ENCODE measurements around the gene IGSF21. TPM values are rescaled to one million over a fixed set of nuclear protein-coding genes. Genes with fewer than 3 reads are reported as not detected.

IGSF21 gene
- total and polyA plus RNA-seq, 2 of the 4 experiments (the other 2 are of a cell fraction): not detected

DNA sequence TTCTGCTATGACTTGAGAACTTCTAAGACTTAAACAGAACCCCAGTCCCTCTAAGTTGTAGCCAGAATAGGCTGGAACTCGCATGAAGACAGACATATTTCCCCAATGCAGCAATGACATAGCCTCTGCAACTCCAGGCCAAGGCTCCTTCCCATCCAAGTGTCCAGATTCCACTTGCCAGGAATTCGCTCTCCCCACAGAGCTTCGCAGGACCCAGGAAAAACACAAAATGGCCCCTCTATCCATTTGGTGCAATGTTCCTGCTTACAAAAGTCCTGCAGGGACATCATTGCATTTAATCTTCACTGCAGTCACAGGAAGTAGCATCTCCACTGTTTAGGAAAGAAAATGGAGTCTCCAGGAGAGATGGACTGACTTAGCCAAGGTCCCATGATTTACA lies 225.6 kb downstream of the IGSF21 start:
- Histone ChIP-seq H3K4me1 (ENCODE audit: control insufficient read depth, insufficient read depth, low read length) (no peaks in the 10 kb centered on the region), H3K79me1 (ENCODE audit: low read depth in 1 of 2, low read length in 2 of 2) (no peaks in the 10 kb centered on the region), H3K18ac (ENCODE audit: low read depth, low read length) (no peak overlapping the region), H2BK5ac (ENCODE audit: low read depth, low read length, poor library complexity, severe bottlenecking) (no peak overlapping the region), H2AK9ac (replicated peaks; ENCODE audit: low read depth, low read length, poor library complexity) (no peak overlapping the region), H4K8ac (ENCODE audit: low read depth in 2 of 2, low read length in 2 of 2) (no peak overlapping the region), H3K27me3 (ENCODE audit: control insufficient read depth, insufficient read depth, low read length) (no peaks in the 10 kb centered on the region), H3K4me3 (ENCODE audit: insufficient read depth, low read depth, low read length) (no peak overlapping the region), H2BK20ac (ENCODE audit: low read depth, low read length) (no peak overlapping the region), H3K23ac (ENCODE audit: low read depth, low read length) (no peak overlapping the region), H3K4me2 (ENCODE audit: low read depth, low read length) (no peak overlapping the region), H2BK120ac (ENCODE audit: low read depth, low read length) (no peak overlapping the region), H4K20me1 (ENCODE audit: insufficient read depth, low read length) (no peaks in the 10 kb centered on the region), H3K27ac (ENCODE audit: insufficient read depth, low read length) (no peak overlapping the region), H3K9me1 (ENCODE audit: insufficient read depth, low read length) (no peaks in the 10 kb centered on the region), H4K91ac (ENCODE audit: insufficient read depth, low read depth, low read length) (no peak overlapping the region), H3K14ac (replicated peaks; ENCODE audit: low read depth, low read length) (no peak overlapping the region), H3K4ac (ENCODE audit: low read depth, low read length) (no peak overlapping the region), H3K36me3 (ENCODE audit: control insufficient read depth, insufficient read depth, low read length) (no peaks in the 10 kb centered on the region), H2BK15ac (ENCODE audit: low read depth, low read length) (no peak overlapping the region), H3K9ac (ENCODE audit: low read depth, low read length) (no peak overlapping the region), H3K56ac (ENCODE audit: extremely low read depth, insufficient read depth, low read length) (no peak overlapping the region), H3K9me3 (ENCODE audit: control insufficient read depth, insufficient read depth, low read length) (peaks cover 43% of the 10 kb centered on the region), H2AFZ (replicated peaks; ENCODE audit: low read length, poor library complexity) (no peak overlapping the region), H2AK5ac (ENCODE audit: low read depth, low read length) (no peak overlapping the region), H4K5ac (ENCODE audit: low read depth, low read length) (no peak overlapping the region)
- no CpG with 5 or more reads among the region's 3 CpGs for whole genome bisulfite sequencing, 2 experiments (ENCODE audit: extremely low coverage in 2 of 2, insufficient read length in 1 of 2)
- intact Hi-C loops (cut with micrococcal nuclease) (no loop called here), in situ Hi-C loops (cut with MboI; ENCODE audit: low sequenced_read_pairs) (no loop called here), dilution Hi-C loops (cut with HindIII; ENCODE audit: low sequenced_read_pairs, unreplicated experiment) (no loop called here)
- no peak for TF ChIP-seq CHD1 (IDR thresholded peaks at IDR 0.05; ENCODE audit: low read depth, low read length)
- TF ChIP-seq, protein P1, sequence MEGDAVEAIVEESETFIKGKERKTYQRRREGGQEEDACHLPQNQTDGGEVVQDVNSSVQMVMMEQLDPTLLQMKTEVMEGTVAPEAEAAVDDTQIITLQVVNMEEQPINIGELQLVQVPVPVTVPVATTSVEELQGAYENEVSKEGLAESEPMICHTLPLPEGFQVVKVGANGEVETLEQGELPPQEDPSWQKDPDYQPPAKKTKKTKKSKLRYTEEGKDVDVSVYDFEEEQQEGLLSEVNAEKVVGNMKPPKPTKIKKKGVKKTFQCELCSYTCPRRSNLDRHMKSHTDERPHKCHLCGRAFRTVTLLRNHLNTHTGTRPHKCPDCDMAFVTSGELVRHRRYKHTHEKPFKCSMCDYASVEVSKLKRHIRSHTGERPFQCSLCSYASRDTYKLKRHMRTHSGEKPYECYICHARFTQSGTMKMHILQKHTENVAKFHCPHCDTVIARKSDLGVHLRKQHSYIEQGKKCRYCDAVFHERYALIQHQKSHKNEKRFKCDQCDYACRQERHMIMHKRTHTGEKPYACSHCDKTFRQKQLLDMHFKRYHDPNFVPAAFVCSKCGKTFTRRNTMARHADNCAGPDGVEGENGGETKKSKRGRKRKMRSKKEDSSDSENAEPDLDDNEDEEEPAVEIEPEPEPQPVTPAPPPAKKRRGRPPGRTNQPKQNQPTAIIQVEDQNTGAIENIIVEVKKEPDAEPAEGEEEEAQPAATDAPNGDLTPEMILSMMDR (conservative IDR thresholded peaks at IDR 0.05; ENCODE audit: low read depth, low read length): no peak
- no peak for TF ChIP-seq FOS (IDR thresholded peaks at IDR 0.05; ENCODE audit: low read depth, low read length)
- no peak for TF ChIP-seq MXI1 (IDR thresholded peaks at IDR 0.05; ENCODE audit: borderline replicate concordance, low read depth, low read length)
- TF ChIP-seq MAFK (IDR thresholded peaks at IDR 0.05; ENCODE audit: low read depth, low read length): no peak
- TF ChIP-seq CEBPB (IDR thresholded peaks at IDR 0.05; ENCODE audit: low read depth, low read length): no peak
- TF ChIP-seq RAD21 (IDR thresholded peaks at IDR 0.05; ENCODE audit: low read length): no peak
- no peak for TF ChIP-seq MAZ (IDR thresholded peaks at IDR 0.05; ENCODE audit: borderline replicate concordance, low read depth, low read length)
- TF ChIP-seq SMC3 (IDR thresholded peaks at IDR 0.05; ENCODE audit: low read depth, low read length): no peak
- TF ChIP-seq, protein P2, sequence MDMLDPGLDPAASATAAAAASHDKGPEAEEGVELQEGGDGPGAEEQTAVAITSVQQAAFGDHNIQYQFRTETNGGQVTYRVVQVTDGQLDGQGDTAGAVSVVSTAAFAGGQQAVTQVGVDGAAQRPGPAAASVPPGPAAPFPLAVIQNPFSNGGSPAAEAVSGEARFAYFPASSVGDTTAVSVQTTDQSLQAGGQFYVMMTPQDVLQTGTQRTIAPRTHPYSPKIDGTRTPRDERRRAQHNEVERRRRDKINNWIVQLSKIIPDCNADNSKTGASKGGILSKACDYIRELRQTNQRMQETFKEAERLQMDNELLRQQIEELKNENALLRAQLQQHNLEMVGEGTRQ (IDR thresholded peaks at IDR 0.05; ENCODE audit: low read depth, low read length): no peak
- TF ChIP-seq BHLHE40 (IDR thresholded peaks at IDR 0.05; ENCODE audit: low read depth, low read length): no peak
- TF ChIP-seq POLR2A (IDR thresholded peaks at IDR 0.05; ENCODE audit: low read depth, low read length): no peak
- TF ChIP-seq RFX5 (IDR thresholded peaks at IDR 0.05; ENCODE audit: low read depth, low read length): no peak
- no peak for TF ChIP-seq RCOR1 (IDR thresholded peaks at IDR 0.05; ENCODE audit: insufficient replicate concordance, low read length)
- TF ChIP-seq, protein P3, sequence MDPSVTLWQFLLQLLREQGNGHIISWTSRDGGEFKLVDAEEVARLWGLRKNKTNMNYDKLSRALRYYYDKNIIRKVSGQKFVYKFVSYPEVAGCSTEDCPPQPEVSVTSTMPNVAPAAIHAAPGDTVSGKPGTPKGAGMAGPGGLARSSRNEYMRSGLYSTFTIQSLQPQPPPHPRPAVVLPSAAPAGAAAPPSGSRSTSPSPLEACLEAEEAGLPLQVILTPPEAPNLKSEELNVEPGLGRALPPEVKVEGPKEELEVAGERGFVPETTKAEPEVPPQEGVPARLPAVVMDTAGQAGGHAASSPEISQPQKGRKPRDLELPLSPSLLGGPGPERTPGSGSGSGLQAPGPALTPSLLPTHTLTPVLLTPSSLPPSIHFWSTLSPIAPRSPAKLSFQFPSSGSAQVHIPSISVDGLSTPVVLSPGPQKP (IDR thresholded peaks at IDR 0.05; ENCODE audit: borderline replicate concordance, low read depth, low read length): no peak
- TF ChIP-seq NFE2L2 (IDR thresholded peaks at IDR 0.05; ENCODE audit: low read depth, low read length): no peak
- ATAC-seq (ENCODE audit: low read depth) (no peak), DNase-seq (no peak)
- no TSS peak for BruUV-seq (replicated peaks)
- ChIA-PET CTCF (no interaction called here), POLR2A (ENCODE audit: unreplicated experiment) (no interaction called here)

All from IMR-90 (cell line).